ENCODE results near the gene EGFR.

The EGFR gene

DNA sequence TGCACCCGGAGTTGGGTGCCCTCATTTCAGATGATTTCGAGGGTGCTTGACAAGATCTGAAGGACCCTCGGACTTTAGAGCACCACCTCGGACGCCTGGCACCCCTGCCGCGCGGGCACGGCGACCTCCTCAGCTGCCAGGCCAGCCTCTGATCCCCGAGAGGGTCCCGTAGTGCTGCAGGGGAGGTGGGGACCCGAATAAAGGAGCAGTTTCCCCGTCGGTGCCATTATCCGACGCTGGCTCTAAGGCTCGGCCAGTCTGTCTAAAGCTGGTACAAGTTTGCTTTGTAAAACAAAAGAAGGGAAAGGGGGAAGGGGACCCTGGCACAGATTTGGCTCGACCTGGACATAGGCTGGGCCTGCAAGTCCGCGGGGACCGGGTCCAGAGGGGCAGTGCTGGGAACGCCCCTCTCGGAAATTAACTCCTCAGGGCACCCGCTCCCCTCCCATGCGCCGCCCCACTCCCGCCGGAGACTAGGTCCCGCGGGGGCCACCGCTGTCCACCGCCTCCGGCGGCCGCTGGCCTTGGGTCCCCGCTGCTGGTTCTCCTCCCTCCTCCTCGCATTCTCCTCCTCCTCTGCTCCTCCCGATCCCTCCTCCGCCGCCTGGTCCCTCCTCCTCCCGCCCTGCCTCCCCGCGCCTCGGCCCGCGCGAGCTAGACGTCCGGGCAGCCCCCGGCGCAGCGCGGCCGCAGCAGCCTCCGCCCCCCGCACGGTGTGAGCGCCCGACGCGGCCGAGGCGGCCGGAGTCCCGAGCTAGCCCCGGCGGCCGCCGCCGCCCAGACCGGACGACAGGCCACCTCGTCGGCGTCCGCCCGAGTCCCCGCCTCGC lies at the start of gene EGFR:
Gene EGFR, plus strand, starts transcription at position 657 of the 830 bp plus-strand sequence. CDS start 261 bp downstream, outside the sequence.
- no peak for DNase-seq

DNA sequence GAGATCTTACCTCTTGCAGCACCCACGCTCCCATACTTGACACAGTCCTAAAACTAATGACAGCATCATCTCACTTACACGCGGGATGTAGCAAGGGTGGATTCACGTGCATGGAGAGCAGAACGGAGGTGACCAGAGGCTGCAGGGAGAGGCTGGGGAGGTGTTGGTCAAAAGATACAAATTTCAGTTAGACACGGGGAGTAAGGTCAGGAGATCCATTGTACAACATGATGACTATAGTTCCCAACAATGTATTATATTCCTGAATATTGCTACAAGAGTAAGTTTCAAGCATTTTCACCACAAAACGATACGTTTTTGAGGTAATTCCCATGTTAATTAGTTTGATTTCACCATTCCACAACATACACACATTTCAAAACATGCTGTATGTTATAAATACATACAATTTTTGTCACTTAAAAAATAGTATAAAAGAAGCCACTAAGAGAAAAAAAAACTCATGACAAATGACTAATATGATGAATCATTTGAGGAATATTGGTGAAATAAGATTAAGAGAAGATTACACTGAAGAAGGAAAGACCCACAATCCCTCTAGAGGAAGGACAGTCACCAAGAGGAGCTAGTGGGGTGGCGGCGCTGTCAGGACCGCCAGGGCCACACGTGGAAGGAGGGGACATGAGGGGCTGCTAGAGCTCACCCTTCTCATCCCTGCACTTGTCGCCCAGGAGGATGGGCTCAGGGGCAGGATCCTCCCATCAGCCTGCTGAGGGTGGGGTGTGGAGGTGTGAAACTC lies 49.4 kb upstream of the EGFR start:
- DNase-seq = no peak

DNA sequence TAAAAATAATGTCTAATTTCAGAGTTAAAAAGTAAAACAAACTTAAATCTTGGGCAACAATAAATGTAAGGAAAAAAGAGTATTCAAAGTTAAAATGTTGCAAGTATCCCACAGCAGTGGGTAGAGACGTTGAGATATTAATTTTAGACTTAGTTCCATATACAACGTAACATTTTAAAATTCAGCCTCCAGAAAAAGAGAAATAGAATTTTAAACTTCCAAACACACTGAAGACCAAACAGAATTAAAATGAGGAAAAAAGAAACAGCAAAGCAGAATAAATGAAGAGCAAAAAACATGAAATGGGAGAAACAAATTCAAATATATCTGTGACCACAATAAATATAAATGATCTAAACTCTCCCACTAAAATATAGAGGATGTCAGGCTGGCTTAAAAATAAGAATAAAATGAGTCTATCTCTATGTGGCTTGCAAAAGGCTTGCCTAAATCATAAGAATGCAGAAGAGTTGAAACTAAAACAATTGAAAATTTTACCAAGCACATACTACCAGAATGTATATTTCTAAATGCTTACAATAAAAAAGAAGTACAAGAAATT lies 46.0 kb upstream of the EGFR start:
- no peak for DNase-seq

DNA sequence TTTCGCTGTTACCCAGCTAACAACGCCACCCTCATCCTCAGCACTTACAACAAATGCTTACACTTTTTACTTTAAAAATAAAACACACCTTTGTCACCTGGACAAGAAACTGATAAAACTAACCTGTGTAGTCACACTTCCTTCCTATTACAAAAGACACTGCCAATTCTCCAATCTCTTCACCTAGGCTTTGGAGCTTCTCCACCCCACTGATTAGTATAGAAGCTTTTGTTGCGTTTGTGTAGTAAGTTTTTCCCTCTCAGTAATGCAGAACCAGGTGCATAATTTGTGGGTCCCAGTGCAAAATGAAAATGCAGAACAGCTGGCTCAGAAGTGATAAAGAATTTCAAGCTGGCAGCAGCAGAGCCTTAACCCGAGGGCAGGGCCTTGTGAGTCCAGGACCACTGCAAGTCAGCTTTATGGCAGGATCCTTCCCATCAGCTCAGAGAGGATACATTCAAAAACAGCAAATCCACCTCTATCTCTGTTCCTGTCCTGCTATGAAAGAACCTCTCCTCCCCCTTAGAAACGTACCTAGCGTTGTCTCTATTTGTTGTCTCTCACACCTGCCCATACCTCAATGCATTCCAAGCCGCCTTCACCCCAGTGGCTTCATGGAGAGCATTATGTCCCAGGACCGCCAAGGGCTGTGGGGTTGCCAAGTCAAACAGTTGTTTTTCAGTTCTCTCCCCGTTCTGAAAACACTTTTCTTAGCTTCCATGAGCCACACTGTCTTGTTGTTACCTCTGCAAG lies 40.3 kb upstream of the EGFR start:
- DNase-seq = no peak

DNA sequence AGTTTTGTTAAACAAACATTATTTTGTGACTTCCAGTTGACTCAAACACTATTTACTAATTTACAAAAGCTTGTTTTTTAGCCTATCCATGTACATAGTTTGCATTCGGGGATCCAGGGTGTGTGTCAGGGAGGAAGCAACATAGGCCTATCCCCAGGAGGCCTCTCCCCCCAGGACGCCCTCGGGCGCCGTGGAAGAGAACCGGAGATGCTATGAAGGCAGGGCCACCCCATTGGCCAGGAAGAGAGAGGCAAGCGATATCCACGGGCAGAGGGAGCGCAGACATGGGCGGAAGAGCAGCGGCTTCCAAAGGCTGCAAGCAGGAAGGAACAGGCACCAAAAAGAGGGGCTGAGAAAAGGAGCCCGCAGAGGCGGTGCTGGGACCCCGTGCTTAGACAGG lies 38.3 kb upstream of the EGFR start:
- DNase-seq = no peak

DNA sequence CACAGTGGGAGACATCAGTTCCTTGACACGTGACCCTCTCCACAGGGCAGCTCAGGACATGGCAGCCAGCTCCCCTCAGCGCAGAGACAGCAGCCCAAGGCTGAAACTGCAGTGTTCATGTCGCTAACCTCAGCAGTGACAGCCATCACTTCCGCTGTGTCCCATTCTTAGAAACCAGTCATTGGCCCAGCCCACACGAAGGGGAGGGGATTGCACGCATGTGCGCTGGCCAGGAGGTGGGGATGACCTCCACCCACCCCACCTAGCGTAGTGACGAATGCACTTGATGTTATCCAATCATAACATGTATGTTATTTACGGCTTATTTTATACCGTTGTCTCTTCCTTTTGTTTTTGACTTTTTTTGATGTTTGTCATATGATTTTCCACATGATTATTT lies 36.9 kb upstream of the EGFR start:
- no peak for DNase-seq

DNA sequence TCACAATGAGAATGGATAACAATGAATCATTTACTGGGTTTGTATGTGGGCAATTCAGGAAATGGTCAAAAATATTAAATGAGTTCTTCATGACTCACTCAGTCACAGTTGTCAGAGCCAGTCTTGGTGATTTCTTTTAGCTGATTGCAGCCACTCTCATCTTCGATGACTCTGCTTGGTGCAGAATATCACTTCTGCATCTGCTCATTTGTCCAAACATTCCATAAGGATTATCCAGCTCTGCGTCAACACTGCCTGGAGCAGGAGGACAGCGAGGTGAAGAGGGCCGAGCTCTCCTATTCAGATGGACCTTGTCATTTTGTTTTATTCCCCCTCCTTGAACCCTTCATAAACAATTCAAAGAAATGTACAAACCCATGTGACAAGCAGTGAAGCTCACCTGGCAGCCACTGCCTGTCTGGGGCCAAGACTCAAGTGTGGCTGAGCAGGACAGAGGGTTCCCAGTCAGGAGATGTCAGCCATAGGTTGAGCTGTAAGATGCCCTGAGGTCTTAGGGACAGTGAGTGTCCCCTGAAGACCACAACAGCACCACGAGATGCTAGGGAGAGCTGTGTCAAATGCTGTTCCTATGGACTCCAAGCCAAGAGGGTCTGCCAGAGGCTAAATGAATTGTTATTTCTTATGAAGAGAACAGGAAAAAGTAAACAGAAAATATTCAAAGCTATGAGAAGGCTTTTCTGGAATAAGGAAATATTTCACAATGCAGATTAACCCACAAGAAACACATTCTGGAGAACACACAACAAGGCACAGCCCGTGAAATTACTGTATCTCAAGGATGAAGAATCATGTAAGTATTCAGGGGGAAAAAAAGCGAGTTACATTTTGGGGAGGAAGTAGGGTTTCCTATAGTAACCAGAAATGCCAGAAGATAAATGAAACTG lies 33.1 kb upstream of the EGFR start:
- DNase-seq = no peak

DNA sequence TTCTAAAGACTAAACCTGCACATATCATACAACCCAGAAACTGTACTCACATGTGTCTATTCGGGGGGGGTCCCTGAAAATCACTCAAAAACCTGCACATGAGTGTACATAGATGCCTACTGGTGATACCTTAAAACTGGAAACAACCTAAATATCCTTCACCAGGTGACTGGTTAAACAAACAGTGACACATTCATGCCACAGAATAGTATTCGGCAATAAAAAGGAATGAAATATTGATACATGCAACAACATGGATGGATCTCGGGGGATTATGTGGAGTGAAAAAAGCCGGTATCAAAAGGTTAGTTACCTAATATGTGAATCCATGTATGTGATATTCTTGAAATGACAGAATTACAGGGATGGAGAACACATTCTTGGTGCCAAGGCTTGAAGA lies 32.1 kb upstream of the EGFR start:
- no peak for DNase-seq

DNA sequence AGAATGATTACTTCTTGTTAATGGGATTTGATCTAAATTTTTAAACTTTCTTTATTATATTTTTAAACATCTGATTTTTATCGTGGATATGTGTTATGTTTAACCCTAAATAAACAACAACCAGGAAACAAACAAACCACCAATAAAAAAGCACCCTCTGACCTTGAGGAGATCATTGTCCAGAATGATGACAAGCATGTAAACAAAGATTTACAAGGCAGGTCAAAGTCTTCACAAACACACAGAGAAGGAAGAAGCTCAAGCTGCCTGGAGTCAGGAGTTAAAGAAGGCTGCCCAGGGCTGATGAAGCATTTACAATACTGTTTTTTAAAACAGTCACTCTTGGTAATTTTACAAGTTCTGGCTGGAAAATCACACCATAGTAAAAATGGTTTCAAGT lies 31.0 kb upstream of the EGFR start:
- DNase-seq = no peak

DNA sequence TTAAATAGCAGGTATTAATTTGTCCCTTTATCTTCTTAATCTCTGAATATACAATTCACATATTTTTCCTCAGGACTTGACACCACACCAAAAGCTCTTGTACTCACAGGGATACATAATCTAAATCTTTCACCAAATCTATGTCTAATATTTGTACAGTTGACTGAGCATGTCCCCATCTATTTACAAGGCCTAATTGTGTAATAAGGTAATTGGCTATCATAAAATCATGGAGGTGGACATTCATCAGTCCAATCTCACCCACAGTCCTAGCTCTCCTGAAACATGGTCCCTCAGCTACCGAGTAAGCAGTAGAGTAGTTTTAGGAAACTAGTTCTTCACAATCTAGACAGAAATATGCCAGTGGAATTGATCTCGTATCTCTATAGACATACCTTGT lies 30.3 kb upstream of the EGFR start:
- DNase-seq = no peak

DNA sequence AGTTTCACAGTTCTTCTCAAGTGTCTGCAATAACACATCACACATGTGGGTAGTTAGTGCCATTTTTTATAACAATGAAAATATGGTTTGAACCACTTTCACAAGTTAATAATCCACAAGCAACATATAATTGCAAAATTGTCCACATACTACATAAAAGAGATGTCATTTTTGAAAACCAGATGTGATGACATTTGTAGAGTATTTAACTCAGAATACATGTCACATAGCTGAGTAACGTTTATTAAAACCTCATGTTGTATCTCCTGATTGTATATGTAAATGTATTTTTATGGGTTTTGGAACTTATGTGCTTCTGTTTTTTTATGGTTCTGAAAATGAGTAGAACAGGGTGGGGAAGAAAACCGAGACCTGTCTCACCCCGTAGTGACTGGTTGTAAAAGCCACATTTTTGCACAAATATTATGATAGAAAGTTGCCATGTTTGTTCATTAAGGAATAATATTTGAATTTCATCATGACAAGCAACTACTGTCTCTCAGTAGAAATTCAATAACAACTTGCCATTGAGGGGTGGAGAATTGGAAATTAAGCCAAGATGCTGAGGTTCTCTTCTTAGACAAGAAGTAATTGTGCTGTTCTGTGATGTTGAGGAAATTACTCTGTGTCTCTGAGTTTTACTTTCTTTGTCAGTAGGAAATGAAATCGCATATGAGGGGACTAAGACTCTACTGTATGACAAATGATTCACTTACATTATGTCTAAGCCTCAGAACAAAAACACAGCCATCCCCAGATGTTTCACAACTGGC lies 29.2 kb upstream of the EGFR start:
- DNase-seq = no peak

DNA sequence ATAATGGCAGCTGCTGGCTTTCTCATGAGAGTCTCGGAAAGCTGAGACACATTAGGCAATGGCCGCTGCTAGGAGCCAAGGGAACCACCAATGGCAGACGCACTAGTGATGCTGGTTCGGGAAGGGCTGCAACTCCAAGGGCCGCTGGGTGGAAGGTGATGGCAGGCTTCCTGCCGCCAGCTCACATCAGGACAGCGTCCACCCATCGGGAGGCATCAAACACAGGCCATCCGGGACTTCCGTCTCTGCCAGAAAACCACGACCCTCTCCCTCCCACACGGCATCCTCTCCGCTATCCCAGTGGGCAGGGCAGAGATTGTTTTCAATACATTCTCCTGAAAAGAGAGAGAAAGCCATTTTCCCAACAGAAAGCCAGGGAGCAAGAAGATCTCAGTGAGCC lies 27.5 kb upstream of the EGFR start:
- no peak for DNase-seq

DNA sequence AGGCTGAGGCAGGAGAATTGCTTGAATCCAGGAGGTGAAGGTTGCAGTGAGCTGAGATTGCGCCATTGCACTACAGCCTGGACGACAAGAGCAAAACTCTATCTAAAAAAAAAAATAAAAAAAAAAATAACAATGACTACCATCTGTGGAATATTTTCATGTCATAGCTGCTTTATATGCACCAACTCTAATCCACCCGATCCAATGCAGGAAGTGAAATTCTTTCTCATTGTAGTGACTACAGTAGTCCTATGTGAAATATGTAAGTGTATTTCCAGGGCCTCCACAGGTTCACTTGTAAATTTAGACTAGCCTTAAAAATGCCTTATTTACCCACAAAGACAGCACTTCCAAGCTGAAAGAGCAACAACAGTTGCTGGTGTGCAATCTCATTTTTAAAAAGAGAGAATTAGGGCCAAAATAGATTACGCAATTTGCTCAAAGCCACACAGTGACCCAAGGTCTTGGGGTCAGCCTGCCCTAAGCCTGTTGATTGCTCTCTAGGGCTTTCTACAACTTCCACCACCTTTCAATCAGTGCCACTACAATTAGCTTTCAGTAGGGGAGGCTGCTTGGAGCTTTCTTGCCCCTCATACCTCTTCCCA lies 25.8 kb upstream of the EGFR start:
- no peak for DNase-seq

DNA sequence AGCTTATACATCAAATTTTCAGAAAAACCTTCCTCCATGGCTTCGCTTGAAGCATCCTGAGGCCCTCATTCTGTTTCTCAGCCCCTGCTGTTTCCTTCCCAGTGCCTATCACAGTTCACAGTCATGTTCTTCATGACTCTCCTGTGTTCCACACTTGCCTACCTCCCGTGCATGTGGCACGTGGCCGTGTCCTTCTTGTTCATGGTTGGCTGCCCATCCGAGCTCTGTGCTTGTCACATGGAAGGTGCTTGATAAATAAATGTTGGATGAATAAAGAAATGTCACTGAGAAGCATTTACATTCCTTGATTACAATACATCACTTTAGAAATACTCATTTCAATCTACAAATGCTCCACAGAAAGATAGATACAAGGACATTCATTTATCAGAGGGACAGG lies 23.7 kb upstream of the EGFR start:
- no peak for DNase-seq

DNA sequence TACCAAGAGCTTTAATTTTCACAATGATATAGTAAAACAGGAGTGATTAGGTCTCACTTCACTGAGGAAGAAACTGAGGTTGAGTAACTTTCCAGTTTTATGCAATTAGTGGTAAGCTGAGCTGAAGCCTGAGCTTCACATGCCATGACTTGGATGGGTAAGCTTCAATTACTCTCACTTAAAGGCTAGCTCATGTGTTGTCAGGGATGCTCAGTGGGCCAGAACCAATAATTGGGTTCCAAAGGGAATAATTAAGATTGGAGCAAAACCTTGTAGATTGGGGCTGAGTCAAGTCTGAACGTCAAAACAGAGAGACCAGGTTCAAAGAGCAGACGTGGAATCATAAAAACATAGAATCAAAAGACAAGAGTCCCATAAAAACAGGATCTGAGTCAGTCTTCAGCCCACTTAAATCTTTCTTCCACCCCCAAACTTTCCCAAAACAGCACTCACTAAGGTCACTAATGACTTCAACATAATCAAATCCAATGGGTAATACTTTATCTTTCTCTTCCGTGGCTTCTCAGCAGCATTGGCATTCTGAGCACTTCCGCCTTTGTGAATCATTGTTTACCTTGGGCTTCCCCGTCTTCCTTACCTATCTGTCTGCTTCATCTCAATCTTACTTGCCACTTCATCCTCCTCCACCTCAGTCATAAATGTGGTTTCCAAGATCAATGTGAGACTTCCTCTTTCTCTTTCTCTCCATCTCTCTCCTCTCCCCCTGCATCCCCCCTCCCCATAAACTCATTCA lies 23.0 kb upstream of the EGFR start:
- DNase-seq = no peak

DNA sequence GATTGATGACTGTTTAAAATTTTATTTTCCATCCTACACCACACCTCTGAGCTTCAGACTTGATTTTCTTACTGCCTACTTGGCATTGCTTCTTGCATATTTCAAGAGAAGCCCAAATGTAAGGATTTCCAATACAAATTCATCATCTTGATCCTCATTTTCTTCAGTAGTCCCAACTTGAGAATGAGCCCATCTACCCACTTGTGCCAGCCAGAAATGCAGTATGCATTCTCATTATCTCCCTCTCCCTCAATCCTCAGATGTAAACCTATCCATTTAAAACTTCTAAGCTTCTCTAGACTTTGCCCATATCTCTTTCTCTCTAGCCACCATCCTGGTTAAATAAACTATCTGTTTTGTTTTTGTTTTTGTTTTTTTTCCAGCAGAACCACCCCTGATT lies 22.4 kb upstream of the EGFR start:
- DNase-seq = no peak

DNA sequence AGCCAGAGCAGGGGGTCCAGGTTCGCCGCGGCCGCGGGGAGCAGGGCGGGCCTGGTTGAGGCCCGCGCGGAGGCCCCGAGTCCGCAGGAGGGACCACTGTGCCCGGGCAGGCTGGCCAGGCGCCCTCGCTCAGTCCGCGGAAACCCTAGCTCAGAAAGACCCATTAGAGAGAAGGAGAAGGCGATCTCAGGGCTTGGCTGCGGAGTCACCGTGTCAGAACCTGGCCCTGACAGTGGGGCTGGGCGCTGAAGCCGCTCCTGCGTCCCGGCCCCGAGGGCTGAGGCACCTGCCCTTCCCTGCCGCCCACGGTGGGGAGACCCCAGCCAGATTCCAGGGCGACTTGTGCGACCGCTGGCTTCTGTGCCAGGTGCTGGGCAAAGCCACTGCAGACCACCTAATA lies 14.2 kb upstream of the EGFR start:
- no peak for DNase-seq

DNA sequence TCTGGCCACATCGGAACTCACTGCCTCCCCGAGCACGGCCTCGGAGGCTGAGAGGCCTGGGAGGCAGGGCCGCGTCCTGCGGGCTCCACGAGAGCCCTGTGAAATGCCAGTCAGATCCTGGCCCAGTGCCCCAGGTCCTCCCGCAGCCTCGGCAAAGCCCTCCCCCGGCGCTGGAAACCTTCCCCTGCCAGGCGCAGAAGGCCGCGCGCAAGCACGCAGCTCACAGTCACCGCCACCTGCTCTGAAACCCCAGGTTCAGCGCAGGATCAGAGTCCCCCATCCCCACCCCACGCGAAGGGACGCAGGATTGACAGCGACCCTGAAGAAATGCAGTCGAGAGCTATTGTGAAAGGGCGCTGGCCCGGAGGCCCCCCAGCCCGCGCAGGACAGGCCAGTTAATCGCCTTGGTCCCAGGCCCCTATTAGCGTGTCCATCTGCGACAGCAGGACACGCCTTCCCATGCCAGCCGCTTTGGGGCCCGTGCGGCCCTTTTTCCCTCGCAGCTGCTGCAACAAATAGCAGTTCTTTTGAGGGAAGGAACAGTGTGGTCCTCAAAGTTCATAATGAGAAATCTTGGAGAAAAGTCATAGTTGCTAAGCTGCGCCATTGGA lies 13.5 kb upstream of the EGFR start:
- DNase-seq = no peak

DNA sequence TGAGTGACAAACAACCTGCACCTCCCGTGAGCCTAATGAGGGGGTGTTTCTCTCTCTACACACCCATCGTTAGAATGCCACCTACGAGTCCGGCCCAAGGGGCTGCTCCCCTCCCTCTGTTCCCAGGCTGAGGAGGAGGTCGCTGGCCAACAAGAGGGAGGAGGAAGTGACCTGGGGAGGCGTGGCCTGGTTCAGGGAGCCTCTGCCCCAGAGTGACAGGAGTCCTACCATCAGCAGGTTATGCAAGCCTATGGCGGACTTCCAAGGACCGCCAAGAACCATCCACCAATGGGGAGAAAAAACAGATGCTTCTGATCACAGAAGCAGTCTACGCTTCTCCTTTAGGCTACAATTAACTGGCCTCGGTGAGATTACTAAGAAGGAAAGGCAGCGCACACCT lies 12.3 kb upstream of the EGFR start:
- no peak for DNase-seq

DNA sequence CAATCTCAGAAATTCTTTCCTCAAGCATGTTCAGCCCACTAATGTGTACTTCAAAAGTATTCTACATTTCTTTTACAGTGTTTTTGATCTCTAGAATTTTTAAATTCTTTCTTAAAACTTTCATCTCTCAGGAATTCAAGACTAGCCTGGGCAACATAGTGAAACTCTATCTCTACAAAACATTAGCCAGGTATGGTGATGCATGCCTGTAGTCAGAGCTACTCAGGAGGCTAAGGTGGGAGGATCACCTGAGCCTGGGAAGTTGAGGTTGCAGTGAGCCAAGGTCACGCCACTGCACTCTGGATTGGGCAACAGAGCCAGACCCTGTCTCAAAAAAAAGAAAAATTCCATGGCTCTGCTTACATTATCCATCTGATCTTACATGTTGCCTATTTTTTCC lies 5.0 kb upstream of the EGFR start:
- DNase-seq = no peak

Data from NCI-H187 (cell line).